Neural progenitor cell (in vitro differentiated cells): ENCODE data around the gene BCL2L2. TPM values are rescaled to one million over a fixed set of nuclear protein-coding genes. Genes with fewer than 3 reads are reported as not detected.
"Not testable (repeated sequence)": the region's sequence is repeated elsewhere in the genome, so short reads cannot be mapped to it uniquely, and the experiment has no call there.

Source experiments
- DNase-seq: peaks from one replicate; pipeline ENCODE4 v3.0.0-alpha.2; 2016; ENCODE audit warnings: low spot score
- H2AFZ ChIP-seq: fragments of 200-600 bp; sonication (generic); replicated peaks from 2 replicates; pipeline ENCODE4 v1.6.1; 2016; ENCODE audit warnings: antibody characterized with exemption
- H3F3A ChIP-seq: fragments of 200-600 bp; sonication (generic); 2 replicates; pipeline ENCODE4 v1.6.1; 2016; ENCODE audit warnings: antibody characterized with exemption, low read depth
- H3K27ac ChIP-seq: fragments of 200-600 bp; sonication (generic); 2 replicates; pipeline ENCODE4 v1.5.1; 2016; ENCODE audit warnings: mild to moderate bottlenecking
- H3K27me3 ChIP-seq: fragments of 200-600 bp; sonication (generic); 2 replicates; pipeline ENCODE4 v1.6.1; 2016; ENCODE audit warnings: mild to moderate bottlenecking, moderate library complexity
- H3K36me3 ChIP-seq: fragments of 200-600 bp; sonication (generic); 2 replicates; pipeline ENCODE4 v1.5.1; 2016
- H3K4me1 ChIP-seq: fragments of 200-600 bp; sonication (generic); 2 replicates; pipeline ENCODE4 v1.6.1; 2016; ENCODE audit warnings: mixed run types
- H3K4me2 ChIP-seq: fragments of 200-600 bp; sonication (generic); 2 replicates; pipeline ENCODE4 v1.6.1; 2016
- H3K4me3 ChIP-seq: fragments of 200-600 bp; sonication (generic); 2 replicates; pipeline ENCODE4 v1.5.1; 2016
- H3K79me2 ChIP-seq: fragments of 200-600 bp; sonication (generic); 2 replicates; pipeline ENCODE4 v1.6.1; 2016; ENCODE audit warnings: low read depth
- H3K9ac ChIP-seq: fragments of 200-600 bp; sonication (generic); 2 replicates; pipeline ENCODE4 v1.6.1; 2016
- H3K9me3 ChIP-seq: fragments of 200-600 bp; sonication (generic); 2 replicates; pipeline ENCODE4 v1.5.1; 2016; ENCODE audit warnings: low read depth
- H4K20me1 ChIP-seq: fragments of 200-600 bp; sonication (generic); 2 replicates; pipeline ENCODE4 v1.6.1; 2016; ENCODE audit warnings: low read depth
- H3K27ac Mint-ChIP-seq: 3 replicates; pipeline ENCODE4 v1.8.0; 2021; ENCODE audit warnings: mixed read lengths
- H3K27me3 Mint-ChIP-seq: 2 replicates; pipeline ENCODE4 v1.8.0; 2022; ENCODE audit warnings: low read depth, mild to moderate bottlenecking, inconsistent platforms, moderate library complexity, mixed read lengths; ENCODE audit not compliant: insufficient read depth
- H3K36me3 Mint-ChIP-seq: 3 replicates; pipeline ENCODE4 v1.8.0; 2021; ENCODE audit warnings: mixed read lengths
- H3K4me1 Mint-ChIP-seq: 3 replicates; pipeline ENCODE4 v1.8.0; 2021; ENCODE audit warnings: mixed read lengths
- H3K4me3 Mint-ChIP-seq: 3 replicates; pipeline ENCODE4 v1.8.0; 2021; ENCODE audit warnings: mild to moderate bottlenecking, moderate library complexity, mixed read lengths
- H3K9me3 Mint-ChIP-seq: 3 replicates; pipeline ENCODE4 v1.8.0; 2020; ENCODE audit warnings: mixed read lengths
- EZH2 ChIP-seq: fragments of 200-600 bp; sonication (generic); IDR thresholded peaks from 2 replicates; pipeline ENCODE4 v1.6.1; 2017; ENCODE audit warnings: antibody characterized with exemption, mild to moderate bottlenecking, moderate library complexity
- EZH2phosphoT487 ChIP-seq: fragments of 200-600 bp; sonication (generic); IDR thresholded peaks from 2 replicates; pipeline ENCODE4 v1.6.1; 2017; ENCODE audit warnings: antibody characterized with exemption
- total RNA-seq: library from RNA; depleted of rRNA; stranded (reverse); fragments of >200 nt; gene quantifications from 2 replicates; pipeline ENCODE4 v1.2.3, GENCODE V29; 2015; ENCODE audit warnings: low replicate concordance
- TF ChIP-seq, protein P1 (sequence below): fragments of 200-600 bp; sonication (generic); IDR thresholded peaks from 2 replicates; pipeline ENCODE4 v1.5.1; 2017; ENCODE audit warnings: antibody characterized with exemption, mild to moderate bottlenecking

Gene BCL2L2
- total RNA-seq, 1 donor from 2014 or later, result 14.9 TPM

DNA sequence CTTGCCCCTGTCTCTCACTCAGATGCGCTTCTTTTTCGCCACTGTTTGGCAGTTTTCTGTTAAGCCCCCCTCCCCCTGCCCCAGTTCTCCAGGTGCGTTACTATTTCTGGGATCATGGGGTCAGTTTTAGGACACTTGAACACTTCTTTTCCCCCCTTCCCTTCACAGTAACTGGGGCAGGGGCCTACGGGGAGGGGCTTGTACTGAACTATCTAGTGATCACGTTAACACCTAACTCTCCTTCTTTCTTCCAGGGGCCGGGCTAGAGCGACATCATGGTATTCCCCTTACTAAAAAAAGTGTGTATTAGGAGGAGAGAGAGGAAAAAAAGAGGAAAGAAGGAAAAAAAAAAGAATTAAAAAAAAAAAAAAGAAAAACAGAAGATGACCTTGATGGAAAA lies 18.4 kb downstream of the BCL2L2 start:
- no peak overlapping the region for H3K27ac Mint-ChIP-seq
- Histone ChIP-seq H3K9ac (no peak overlapping the region), H4K20me1 (peaks cover 20% of the 10 kb centered on the region), H3K9me3 (no peaks in the 10 kb centered on the region), H3F3A (peaks cover 58% of the 10 kb centered on the region), H2AFZ (no peak overlapping the region), H3K4me3 (no peak overlapping the region), H3K79me2 (peaks cover 29% of the 10 kb centered on the region), H3K4me2 (no peak overlapping the region), H3K27ac (no peak overlapping the region), H3K36me3 (peaks cover 14% of the 10 kb centered on the region), H3K27me3 (no peaks in the 10 kb centered on the region), H3K4me1 (peaks cover 21% of the 10 kb centered on the region)
- no peak overlapping the region for H3K4me3 Mint-ChIP-seq
- TF ChIP-seq EZH2phosphoT487 (no peak), EZH2 (no peak)
- TF ChIP-seq, protein P1, sequence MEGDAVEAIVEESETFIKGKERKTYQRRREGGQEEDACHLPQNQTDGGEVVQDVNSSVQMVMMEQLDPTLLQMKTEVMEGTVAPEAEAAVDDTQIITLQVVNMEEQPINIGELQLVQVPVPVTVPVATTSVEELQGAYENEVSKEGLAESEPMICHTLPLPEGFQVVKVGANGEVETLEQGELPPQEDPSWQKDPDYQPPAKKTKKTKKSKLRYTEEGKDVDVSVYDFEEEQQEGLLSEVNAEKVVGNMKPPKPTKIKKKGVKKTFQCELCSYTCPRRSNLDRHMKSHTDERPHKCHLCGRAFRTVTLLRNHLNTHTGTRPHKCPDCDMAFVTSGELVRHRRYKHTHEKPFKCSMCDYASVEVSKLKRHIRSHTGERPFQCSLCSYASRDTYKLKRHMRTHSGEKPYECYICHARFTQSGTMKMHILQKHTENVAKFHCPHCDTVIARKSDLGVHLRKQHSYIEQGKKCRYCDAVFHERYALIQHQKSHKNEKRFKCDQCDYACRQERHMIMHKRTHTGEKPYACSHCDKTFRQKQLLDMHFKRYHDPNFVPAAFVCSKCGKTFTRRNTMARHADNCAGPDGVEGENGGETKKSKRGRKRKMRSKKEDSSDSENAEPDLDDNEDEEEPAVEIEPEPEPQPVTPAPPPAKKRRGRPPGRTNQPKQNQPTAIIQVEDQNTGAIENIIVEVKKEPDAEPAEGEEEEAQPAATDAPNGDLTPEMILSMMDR, result no peak
- H3K4me1 Mint-ChIP-seq, result peaks cover 23% of the 10 kb centered on the region
- no peak for DNase-seq
- H3K27me3 Mint-ChIP-seq, result peaks cover 13% of the 10 kb centered on the region
- H3K9me3 Mint-ChIP-seq, result no peaks in the 10 kb centered on the region
- peaks cover 20% of the 10 kb centered on the region for H3K36me3 Mint-ChIP-seq

DNA sequence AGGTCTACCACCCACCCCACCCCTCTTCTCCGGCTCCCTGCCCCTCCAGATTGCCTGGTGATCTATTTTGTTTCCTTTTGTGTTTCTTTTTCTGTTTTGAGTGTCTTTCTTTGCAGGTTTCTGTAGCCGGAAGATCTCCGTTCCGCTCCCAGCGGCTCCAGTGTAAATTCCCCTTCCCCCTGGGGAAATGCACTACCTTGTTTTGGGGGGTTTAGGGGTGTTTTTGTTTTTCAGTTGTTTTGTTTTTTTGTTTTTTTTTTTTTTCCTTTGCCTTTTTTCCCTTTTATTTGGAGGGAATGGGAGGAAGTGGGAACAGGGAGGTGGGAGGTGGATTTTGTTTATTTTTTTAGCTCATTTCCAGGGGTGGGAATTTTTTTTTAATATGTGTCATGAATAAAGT lies 19.1 kb downstream of the BCL2L2 start:
- H3K9me3 Mint-ChIP-seq, H3K27ac Mint-ChIP-seq: not testable (repeated sequence)

DNA sequence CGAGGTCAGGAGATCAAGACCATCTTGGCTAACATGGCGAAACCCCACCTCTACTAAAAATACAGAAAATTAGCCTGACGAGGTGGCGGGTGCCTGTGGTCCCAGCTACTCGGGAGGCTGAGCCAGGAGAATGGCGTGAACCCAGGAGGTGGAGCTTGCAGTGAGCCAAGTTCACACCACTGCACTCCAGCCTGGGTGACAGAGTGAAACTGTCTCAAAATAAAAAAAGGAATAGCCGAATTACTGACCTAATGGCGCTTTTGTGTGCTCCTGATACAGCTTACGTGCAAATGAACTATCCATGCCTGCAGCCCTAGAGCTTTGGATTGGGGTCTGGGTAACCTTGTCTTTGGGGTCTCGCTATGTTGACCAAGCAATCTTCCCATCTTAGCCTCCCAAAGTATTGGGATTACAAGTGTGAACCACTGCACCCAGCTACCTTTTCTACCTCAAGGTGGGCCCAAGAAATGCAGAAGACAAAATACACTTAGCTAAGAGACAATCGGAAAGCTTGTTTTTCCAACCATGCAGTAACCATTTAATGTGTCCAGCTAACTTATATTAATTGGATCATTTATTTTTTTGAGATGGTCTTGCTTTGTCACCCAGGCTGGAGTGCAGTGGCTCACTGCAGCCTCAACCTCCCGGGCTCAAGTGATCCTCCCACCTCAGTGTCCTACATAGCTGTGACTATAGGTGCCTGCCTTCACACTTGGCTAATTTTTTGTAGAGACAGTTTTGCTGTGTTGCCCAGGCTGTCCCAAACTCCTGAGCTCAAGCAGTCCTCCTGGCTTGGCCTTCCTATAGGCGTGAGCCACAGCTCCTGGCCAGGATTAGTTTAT lies 20.1 kb downstream of the BCL2L2 start:
- H4K20me1 ChIP-seq, result peaks cover 20% of the 10 kb centered on the region
- peaks cover 14% of the 10 kb centered on the region for H3K36me3 ChIP-seq
- H3K36me3 Mint-ChIP-seq, result peaks cover 19% of the 10 kb centered on the region
- H3K27ac Mint-ChIP-seq, result peak overlapping the region; percentile 28
- H3K79me2 ChIP-seq, result peaks cover 26% of the 10 kb centered on the region
- no peaks in the 10 kb centered on the region for H3K27me3 ChIP-seq
- no peak overlapping the region for H3K27ac ChIP-seq
- no peak overlapping the region for H3K4me2 ChIP-seq
- no peak overlapping the region for H3K9ac ChIP-seq
- H3K4me1 Mint-ChIP-seq, result peaks cover 12% of the 10 kb centered on the region
- DNase-seq, result no peak
- peaks cover 6% of the 10 kb centered on the region for H3K27me3 Mint-ChIP-seq
- no peak overlapping the region for H2AFZ ChIP-seq
- peaks cover 50% of the 10 kb centered on the region for H3F3A ChIP-seq
- no peaks in the 10 kb centered on the region for H3K9me3 Mint-ChIP-seq
- no peaks in the 10 kb centered on the region for H3K9me3 ChIP-seq
- H3K4me3 ChIP-seq, result no peak overlapping the region
- TF ChIP-seq EZH2phosphoT487, result no peak
- TF ChIP-seq, protein P1, result no peak
- TF ChIP-seq EZH2, result no peak
- H3K4me1 ChIP-seq, result peaks cover 17% of the 10 kb centered on the region
- no peak overlapping the region for H3K4me3 Mint-ChIP-seq

More for the DNA sequence above, 19.1 kb downstream of the BCL2L2 start:
- H3K4me2 ChIP-seq, H3K4me3 ChIP-seq, H3K27me3 ChIP-seq, DNase-seq, H3K9ac ChIP-seq, H3K27me3 Mint-ChIP-seq, H3K27ac ChIP-seq, H3K9me3 ChIP-seq, H2AFZ ChIP-seq, H3K4me3 Mint-ChIP-seq: not testable (repeated sequence)
- H3K36me3 Mint-ChIP-seq, result peaks cover 19% of the 10 kb centered on the region
- peaks cover 20% of the 10 kb centered on the region for H4K20me1 ChIP-seq
- H3K79me2 ChIP-seq, result peaks cover 29% of the 10 kb centered on the region
- peaks cover 17% of the 10 kb centered on the region for H3K4me1 ChIP-seq
- peaks cover 15% of the 10 kb centered on the region for H3K4me1 Mint-ChIP-seq
- H3F3A ChIP-seq, result peaks cover 51% of the 10 kb centered on the region
- H3K36me3 ChIP-seq, result peaks cover 14% of the 10 kb centered on the region
